SU-DHL-6 (cell line): ENCODE measurements around the gene PPM1H.

Source experiments
- H2AFZ ChIP-seq: fragments of 200-600 bp; sonication (generic); 2 replicates; pipeline ENCODE4 v1.6.1; 2014; ENCODE audit warnings: low read depth, mild to moderate bottlenecking, moderate library complexity, mixed read lengths, antibody characterized with exemption, low read length; ENCODE audit not compliant: severe bottlenecking
- H3F3A ChIP-seq: fragments of 200-600 bp; shearing (Covaris generic); 2 replicates; pipeline ENCODE4 v1.6.0; 2016; ENCODE audit warnings: antibody characterized with exemption, mild to moderate bottlenecking; ENCODE audit not compliant: insufficient read depth
- H3K27ac ChIP-seq: fragments of 200-600 bp; sonication (generic); 2 replicates; pipeline ENCODE4 v1.5.1; 2016; ENCODE audit warnings: low read depth, mild to moderate bottlenecking, low read length, moderate library complexity, mixed read lengths
- H3K27me3 ChIP-seq: fragments of 200-600 bp; sonication (generic), shearing (Covaris generic); 2 replicates; pipeline ENCODE4 v1.6.0; 2014; ENCODE audit warnings: mild to moderate bottlenecking, low read length
- H3K36me3 ChIP-seq: fragments of 200-600 bp; sonication (generic); 2 replicates; pipeline ENCODE4 v1.6.1; 2014; ENCODE audit warnings: mild to moderate bottlenecking, low read length, mixed read lengths
- H3K4me2 ChIP-seq: fragments of 300-600, 200-600 bp; shearing (Covaris generic), sonication (generic); 2 replicates; pipeline ENCODE4 v1.6.0; 2014; ENCODE audit warnings: low read length, low read depth, mild to moderate bottlenecking; ENCODE audit not compliant: poor library complexity, severe bottlenecking
- H3K4me3 ChIP-seq: fragments of 200-600 bp; sonication (generic); 2 replicates; pipeline ENCODE4 v1.5.1; 2014; ENCODE audit warnings: antibody characterized with exemption, low read length, mild to moderate bottlenecking, mixed read lengths; ENCODE audit not compliant: insufficient read depth, poor library complexity, severe bottlenecking
- H3K79me2 ChIP-seq: fragments of 200-600 bp; sonication (generic); 2 replicates; pipeline ENCODE4 v1.6.1; 2014; ENCODE audit warnings: mild to moderate bottlenecking, low read length, moderate library complexity; ENCODE audit not compliant: insufficient read depth
- H3K9ac ChIP-seq: fragments of 200-600 bp; sonication (generic); 2 replicates; pipeline ENCODE4 v1.7.0; 2014; ENCODE audit warnings: mild to moderate bottlenecking, low read length
- H3K9me2 ChIP-seq: fragments of 200-600 bp; sonication (generic); replicated peaks from 2 replicates; pipeline ENCODE4 v1.6.1; 2014; ENCODE audit warnings: low read length; ENCODE audit not compliant: insufficient read depth
- H3K9me3 ChIP-seq: fragments of 200-600 bp; sonication (generic); 2 replicates; pipeline ENCODE4 v1.6.1; 2014; ENCODE audit warnings: low read length, mixed read lengths; ENCODE audit not compliant: insufficient read depth
- H4K20me1 ChIP-seq: fragments of 200-600 bp; sonication (generic); 2 replicates; pipeline ENCODE4 v1.6.1; 2014; ENCODE audit warnings: low read depth, mild to moderate bottlenecking, antibody characterized with exemption, low read length, moderate library complexity, mixed read lengths
- CTCF ChIP-seq: fragments of 200-600 bp; sonication (generic); IDR thresholded peaks from one replicate; pipeline ENCODE4 v1.5.1; 2017; ENCODE audit warnings: antibody characterized with exemption, mild to moderate bottlenecking, low read length, moderate library complexity; ENCODE audit not compliant: insufficient read depth, poor library complexity, severe bottlenecking
- EZH2phosphoT487 ChIP-seq: fragments of 200-600 bp; sonication (generic), shearing (Covaris generic); conservative IDR thresholded peaks from 2 replicates; pipeline ENCODE4 v1.6.1; 2018; ENCODE audit warnings: mild to moderate bottlenecking, antibody characterized with exemption, low read length, moderate library complexity, mixed read lengths

Gene PPM1H

DNA sequence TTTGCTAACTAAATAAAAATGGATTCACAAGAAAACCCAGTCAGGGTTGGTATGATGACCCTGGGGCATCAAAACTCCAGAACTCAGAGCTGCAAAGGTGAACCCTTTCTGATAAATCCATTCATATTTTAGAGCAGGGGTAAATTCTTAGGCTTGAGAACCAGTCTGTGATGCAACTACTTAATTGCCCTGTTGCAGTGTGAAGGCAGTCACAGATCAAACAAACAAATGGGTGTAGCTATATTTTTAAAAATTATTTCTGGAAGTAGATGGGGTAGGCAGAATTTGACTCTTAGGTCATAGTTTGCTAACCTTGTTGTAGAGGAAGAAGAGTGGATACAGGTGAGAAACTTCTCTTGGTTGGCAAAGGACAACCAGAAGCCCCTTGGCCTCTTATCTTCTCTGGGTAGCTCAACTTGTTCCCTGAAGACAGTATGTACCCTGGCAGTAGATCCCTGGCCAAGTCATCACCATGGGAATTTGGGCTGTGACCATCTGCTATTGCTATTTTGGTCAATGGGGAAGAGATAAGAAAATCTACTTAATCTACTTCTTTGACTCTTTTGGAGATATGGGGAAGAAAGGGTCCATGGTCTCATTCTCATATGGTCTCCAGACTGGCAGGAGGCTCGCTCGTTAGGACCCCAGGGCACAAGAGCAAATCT is 216.1 kb downstream of the PPM1H start:
- Histone ChIP-seq H3K79me2 (no peaks in the 10 kb centered on the region), H3K4me2 (no peak overlapping the region), H3K27ac (no peak overlapping the region), H3K9ac (no peak overlapping the region), H3K9me3 (no peaks in the 10 kb centered on the region), H3K9me2 (no peaks in the 10 kb centered on the region), H2AFZ (no peak overlapping the region), H3K36me3 (no peaks in the 10 kb centered on the region), H4K20me1 (no peaks in the 10 kb centered on the region), H3K4me3 (no peak overlapping the region), H3F3A (no peaks in the 10 kb centered on the region), H3K27me3 (no peaks in the 10 kb centered on the region)
- TF ChIP-seq EZH2phosphoT487 (no peak), CTCF (no peak)

- H2AFZ ChIP-seq, result no peak overlapping the region
- no peaks in the 10 kb centered on the region for H4K20me1 ChIP-seq
- no peak overlapping the region for H3K4me3 ChIP-seq
- H3K9me3 ChIP-seq, result no peaks in the 10 kb centered on the region
- no peaks in the 10 kb centered on the region for H3F3A ChIP-seq
- no peaks in the 10 kb centered on the region for H3K27me3 ChIP-seq
- H3K79me2 ChIP-seq, result no peaks in the 10 kb centered on the region
- H3K4me2 ChIP-seq, result no peak overlapping the region
- no peak overlapping the region for H3K9ac ChIP-seq
- no peak overlapping the region for H3K27ac ChIP-seq
- H3K36me3 ChIP-seq, result no peaks in the 10 kb centered on the region
- H3K9me2 ChIP-seq, result no peaks in the 10 kb centered on the region
- TF ChIP-seq CTCF (no peak), EZH2phosphoT487 (no peak)
Measured at GRCh38 chr12:62717643-62718042, 217.3 kb downstream of the PPM1H start.

GRCh38 chr12:62716866-62717525 is 218.0 kb downstream of the PPM1H start:
- H4K20me1 ChIP-seq, result no peaks in the 10 kb centered on the region
- no peak overlapping the region for H2AFZ ChIP-seq
- no peaks in the 10 kb centered on the region for H3F3A ChIP-seq
- no peak for TF ChIP-seq EZH2phosphoT487
- no peak for TF ChIP-seq CTCF
- no peaks in the 10 kb centered on the region for H3K79me2 ChIP-seq
- no peaks in the 10 kb centered on the region for H3K9me3 ChIP-seq
- no peaks in the 10 kb centered on the region for H3K36me3 ChIP-seq
- no peak overlapping the region for H3K9ac ChIP-seq
- H3K4me2 ChIP-seq, result no peak overlapping the region
- no peaks in the 10 kb centered on the region for H3K27me3 ChIP-seq
- no peaks in the 10 kb centered on the region for H3K9me2 ChIP-seq
- no peak overlapping the region for H3K4me3 ChIP-seq
- no peak overlapping the region for H3K27ac ChIP-seq
